ENCODE measurements around the gene ARRB1. TPM values are rescaled to one million over a fixed set of nuclear protein-coding genes. Genes with fewer than 3 reads are reported as not detected.

The ARRB1 gene
- total and polyA plus RNA-seq, 9 of the 15 experiments (the other 6 are each of a cell fraction or from before 2014, with no cell fraction given), result 6.6 to 45.4 (median 28.5) TPM

DNA sequence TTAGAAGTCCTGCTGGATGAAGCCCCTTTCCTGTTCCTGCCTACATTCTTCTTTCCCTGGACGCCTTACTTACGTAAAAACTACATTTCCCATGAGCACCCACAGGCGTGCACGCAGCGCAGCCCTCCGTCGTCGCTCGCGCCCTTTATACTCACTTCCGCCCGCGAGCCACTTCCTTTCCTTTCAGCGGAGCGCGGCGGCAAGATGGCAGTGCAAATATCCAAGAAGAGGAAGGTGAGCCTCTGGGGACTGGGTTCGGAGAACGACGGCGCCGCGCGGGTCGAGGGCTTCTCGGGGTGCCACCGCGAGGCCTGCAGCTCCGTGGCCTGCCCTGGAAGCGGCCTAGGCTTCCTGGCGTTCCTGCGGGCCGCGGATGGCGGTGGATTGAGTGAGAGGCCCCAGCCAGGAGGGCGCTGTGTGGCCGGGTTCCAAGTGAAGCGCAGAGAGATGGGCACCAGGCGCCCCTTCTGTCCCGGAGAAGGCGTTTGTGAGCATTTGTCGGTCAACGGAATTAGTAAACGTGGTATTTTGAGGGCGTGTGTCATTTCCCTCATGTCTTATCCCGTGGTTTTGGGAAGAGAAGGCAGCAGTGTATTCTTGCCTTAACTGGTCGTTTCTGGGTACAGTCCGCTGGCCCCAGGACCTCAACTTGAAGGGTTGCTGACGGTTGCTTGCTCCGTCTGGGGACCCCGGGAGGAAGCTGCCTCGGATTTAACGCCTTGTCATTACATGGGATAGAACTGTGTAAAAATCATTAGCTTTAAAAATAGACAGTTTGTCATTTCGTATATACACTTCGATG, 48.1 kb upstream of the ARRB1 start, which contains the start of gene RPS3 (continued):
- TF ChIP-seq PHF8 (IDR thresholded peaks at IDR 0.05; ENCODE audit: borderline replicate concordance, low read length), result peak; percentile 100
- TF ChIP-seq YBX1 (IDR thresholded peaks at IDR 0.05), result no peak
- TF ChIP-seq BHLHE40 (IDR thresholded peaks at IDR 0.05; ENCODE audit: low read length), result peak; percentile 65
- TF ChIP-seq ZC3H8 (IDR thresholded peaks at IDR 0.05), result no peak
- TF ChIP-seq ZNF124 (CRISPR knock-in tag; IDR thresholded peaks at IDR 0.05), result no peak
- 0 out of 2 replicates have a peak, but pooled peaks have one; percentile 66 for TF ChIP-seq GATAD2A (IDR thresholded peaks at IDR 0.05)
- peak; percentile 100 for TF ChIP-seq POLR2G (IDR thresholded peaks at IDR 0.05; ENCODE audit: low read depth, low read length)
- TF ChIP-seq SPI1 (IDR thresholded peaks at IDR 0.05; ENCODE audit: borderline replicate concordance, low read depth, low read length), result peak; percentile 96
- TF ChIP-seq XRCC4 (IDR thresholded peaks at IDR 0.05; ENCODE audit: extremely low read depth, insufficient read depth, insufficient read length), result no peak
- TF ChIP-seq, protein P1, sequence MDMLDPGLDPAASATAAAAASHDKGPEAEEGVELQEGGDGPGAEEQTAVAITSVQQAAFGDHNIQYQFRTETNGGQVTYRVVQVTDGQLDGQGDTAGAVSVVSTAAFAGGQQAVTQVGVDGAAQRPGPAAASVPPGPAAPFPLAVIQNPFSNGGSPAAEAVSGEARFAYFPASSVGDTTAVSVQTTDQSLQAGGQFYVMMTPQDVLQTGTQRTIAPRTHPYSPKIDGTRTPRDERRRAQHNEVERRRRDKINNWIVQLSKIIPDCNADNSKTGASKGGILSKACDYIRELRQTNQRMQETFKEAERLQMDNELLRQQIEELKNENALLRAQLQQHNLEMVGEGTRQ (CRISPR knock-in tag; IDR thresholded peaks at IDR 0.05), result no peak; the same call in 1 of the 2 replicates
- no peak for TF ChIP-seq TSC22D4 (tag; IDR thresholded peaks at IDR 0.05)
- TF ChIP-seq MCM7 (IDR thresholded peaks at IDR 0.05), result no peak
- TF ChIP-seq, protein P2, sequence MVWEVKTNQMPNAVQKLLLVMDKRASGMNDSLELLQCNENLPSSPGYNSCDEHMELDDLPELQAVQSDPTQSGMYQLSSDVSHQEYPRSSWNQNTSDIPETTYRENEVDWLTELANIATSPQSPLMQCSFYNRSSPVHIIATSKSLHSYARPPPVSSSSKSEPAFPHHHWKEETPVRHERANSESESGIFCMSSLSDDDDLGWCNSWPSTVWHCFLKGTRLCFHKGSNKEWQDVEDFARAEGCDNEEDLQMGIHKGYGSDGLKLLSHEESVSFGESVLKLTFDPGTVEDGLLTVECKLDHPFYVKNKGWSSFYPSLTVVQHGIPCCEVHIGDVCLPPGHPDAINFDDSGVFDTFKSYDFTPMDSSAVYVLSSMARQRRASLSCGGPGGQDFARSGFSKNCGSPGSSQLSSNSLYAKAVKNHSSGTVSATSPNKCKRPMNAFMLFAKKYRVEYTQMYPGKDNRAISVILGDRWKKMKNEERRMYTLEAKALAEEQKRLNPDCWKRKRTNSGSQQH (CRISPR knock-in tag; IDR thresholded peaks at IDR 0.05), result peak; percentile 72; the same call in 1 of the 2 replicates
- TF ChIP-seq NONO (IDR thresholded peaks at IDR 0.05; ENCODE audit: low read depth in 2 of 2, low read length in 1 of 2), result peak; percentile 81 to 87
- TF ChIP-seq, protein P3, sequence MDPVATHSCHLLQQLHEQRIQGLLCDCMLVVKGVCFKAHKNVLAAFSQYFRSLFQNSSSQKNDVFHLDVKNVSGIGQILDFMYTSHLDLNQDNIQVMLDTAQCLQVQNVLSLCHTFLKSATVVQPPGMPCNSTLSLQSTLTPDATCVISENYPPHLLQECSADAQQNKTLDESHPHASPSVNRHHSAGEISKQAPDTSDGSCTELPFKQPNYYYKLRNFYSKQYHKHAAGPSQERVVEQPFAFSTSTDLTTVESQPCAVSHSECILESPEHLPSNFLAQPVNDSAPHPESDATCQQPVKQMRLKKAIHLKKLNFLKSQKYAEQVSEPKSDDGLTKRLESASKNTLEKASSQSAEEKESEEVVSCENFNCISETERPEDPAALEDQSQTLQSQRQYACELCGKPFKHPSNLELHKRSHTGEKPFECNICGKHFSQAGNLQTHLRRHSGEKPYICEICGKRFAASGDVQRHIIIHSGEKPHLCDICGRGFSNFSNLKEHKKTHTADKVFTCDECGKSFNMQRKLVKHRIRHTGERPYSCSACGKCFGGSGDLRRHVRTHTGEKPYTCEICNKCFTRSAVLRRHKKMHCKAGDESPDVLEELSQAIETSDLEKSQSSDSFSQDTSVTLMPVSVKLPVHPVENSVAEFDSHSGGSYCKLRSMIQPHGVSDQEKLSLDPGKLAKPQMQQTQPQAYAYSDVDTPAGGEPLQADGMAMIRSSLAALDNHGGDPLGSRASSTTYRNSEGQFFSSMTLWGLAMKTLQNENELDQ (CRISPR knock-in tag; IDR thresholded peaks at IDR 0.05; ENCODE audit: borderline replicate concordance), result 0 out of 2 replicates have a peak, but pooled peaks have one; percentile 62
- no peak for TF ChIP-seq ZNF41 (CRISPR knock-in tag; conservative IDR thresholded peaks at IDR 0.05)
- TF ChIP-seq ELF2 (CRISPR knock-in tag; IDR thresholded peaks at IDR 0.05), result peak; percentile 86
- TF ChIP-seq ARNT (IDR thresholded peaks at IDR 0.05), result no peak
- no peak for TF ChIP-seq RBM25 (IDR thresholded peaks at IDR 0.05; ENCODE audit: low read depth, low read length, severe bottlenecking)
- TF ChIP-seq U2AF1 (optimal IDR thresholded peaks at IDR 0.05; ENCODE audit: low read depth, low read length), result peak; percentile 81
- no peak; a peak in 2 of 4 replicates for TF ChIP-seq TRIM24 (IDR thresholded peaks at IDR 0.05)
- TF ChIP-seq ILK (tag; IDR thresholded peaks at IDR 0.05; ENCODE audit: borderline replicate concordance, low read depth), result no peak
- TF ChIP-seq BCL6 (CRISPR knock-in tag; IDR thresholded peaks at IDR 0.05), result no peak
- TF ChIP-seq SAFB (IDR thresholded peaks at IDR 0.05; ENCODE audit: borderline replicate concordance, low read depth, low read length), result no peak
- peak; percentile 98 for TF ChIP-seq HCFC1 (IDR thresholded peaks at IDR 0.05; ENCODE audit: low read depth, low read length)
- peak; percentile 43 for TF ChIP-seq CCNT2 (IDR thresholded peaks at IDR 0.05; ENCODE audit: borderline replicate concordance, extremely low read depth, insufficient read length, low read depth, low read length)
